Measurements from ENCODE around the gene EN2.

Gene EN2

GRCh38 chr7:155495440-155496248 is 37.7 kb downstream of the EN2 start:
- Histone ChIP-seq H3K36me3 (ENCODE audit: insufficient read depth, low read length) (no peaks in the 10 kb centered on the region), H3K27me3 (ENCODE audit: control insufficient read depth in 1 of 2, insufficient read depth in 2 of 2, low read length in 2 of 2) (peaks cover 0 to 21% of the 10 kb centered on the region in 2 donors), H3K4me1 (ENCODE audit: insufficient read depth, low read length) (peaks cover 6% of the 10 kb centered on the region), H3K27ac (ENCODE audit: low read depth, low read length) (no peak overlapping the region), H3K9me3 (ENCODE audit: low read length) (no peaks in the 10 kb centered on the region), H3K4me3 (ENCODE audit: low read depth in 1 of 2, low read length in 2 of 2) (no peak overlapping the region), H3K9ac (ENCODE audit: low read length) (no peak overlapping the region)

- H3K4me1 ChIP-seq (ENCODE audit: insufficient read depth, low read length) = peaks cover under 1% of the 10 kb centered on the region
- H3K27me3 ChIP-seq (ENCODE audit: control insufficient read depth in 1 of 2, insufficient read depth in 2 of 2, low read length in 2 of 2) = peaks cover 5 to 25% of the 10 kb centered on the region in 2 donors
- no peak overlapping the region for H3K4me3 ChIP-seq (ENCODE audit: low read depth in 1 of 2, low read length in 2 of 2)
Observed at GRCh38 chr7:155496267-155497005, 38.5 kb downstream of the EN2 start.

GRCh38 chr7:155497149-155497901 is 39.4 kb downstream of the EN2 start:
- H3K27me3 ChIP-seq (ENCODE audit: control insufficient read depth in 1 of 2, insufficient read depth in 2 of 2, low read length in 2 of 2) = peaks cover 8 to 19% of the 10 kb centered on the region in 2 donors

More at GRCh38 chr7:155496267-155497005, 38.5 kb downstream of the EN2 start:
- no peak overlapping the region for H3K27ac ChIP-seq (ENCODE audit: low read depth, low read length)
- H3K9ac ChIP-seq (ENCODE audit: low read length) = no peak overlapping the region
- H3K9me3 ChIP-seq (ENCODE audit: low read length) = no peaks in the 10 kb centered on the region
- no peaks in the 10 kb centered on the region for H3K36me3 ChIP-seq (ENCODE audit: insufficient read depth, low read length)

GRCh38 chr7:155505422-155505793 is 47.5 kb downstream of the EN2 start:
- no peaks in the 10 kb centered on the region for H3K9me3 ChIP-seq (ENCODE audit: low read length)
- H3K27ac ChIP-seq (ENCODE audit: low read depth, low read length) = no peak overlapping the region
- peaks cover 64 to 69% of the 10 kb centered on the region in 2 donors for H3K27me3 ChIP-seq (ENCODE audit: control insufficient read depth in 1 of 2, insufficient read depth in 2 of 2, low read length in 2 of 2)

More at GRCh38 chr7:155497149-155497901, 39.4 kb downstream of the EN2 start:
- Histone ChIP-seq H3K27ac (ENCODE audit: low read depth, low read length) (no peak overlapping the region), H3K9ac (ENCODE audit: low read length) (no peak overlapping the region), H3K4me3 (ENCODE audit: low read depth in 1 of 2, low read length in 2 of 2) (no peak overlapping the region), H3K9me3 (ENCODE audit: low read length) (no peaks in the 10 kb centered on the region), H3K4me1 (ENCODE audit: insufficient read depth, low read length) (no peaks in the 10 kb centered on the region), H3K36me3 (ENCODE audit: insufficient read depth, low read length) (no peaks in the 10 kb centered on the region)

GRCh38 chr7:155506854-155507337 is 49.0 kb downstream of the EN2 start:
- H3K9me3 ChIP-seq (ENCODE audit: low read length) = peaks cover 4% of the 10 kb centered on the region
- no peaks in the 10 kb centered on the region for H3K36me3 ChIP-seq (ENCODE audit: insufficient read depth, low read length)
- H3K27ac ChIP-seq (ENCODE audit: low read depth, low read length) = no peak overlapping the region
- no peak overlapping the region for H3K4me3 ChIP-seq (ENCODE audit: low read depth in 1 of 2, low read length in 2 of 2)
- H3K27me3 ChIP-seq (ENCODE audit: control insufficient read depth in 1 of 2, insufficient read depth in 2 of 2, low read length in 2 of 2) = peaks cover 71 to 73% of the 10 kb centered on the region in 2 donors
- H3K4me1 ChIP-seq (ENCODE audit: insufficient read depth, low read length) = no peaks in the 10 kb centered on the region
- no peak overlapping the region for H3K9ac ChIP-seq (ENCODE audit: low read length)

More at GRCh38 chr7:155505422-155505793, 47.5 kb downstream of the EN2 start:
- H3K36me3 ChIP-seq (ENCODE audit: insufficient read depth, low read length) = no peaks in the 10 kb centered on the region
- H3K4me3 ChIP-seq (ENCODE audit: low read depth in 1 of 2, low read length in 2 of 2) = no peak overlapping the region
- no peaks in the 10 kb centered on the region for H3K4me1 ChIP-seq (ENCODE audit: insufficient read depth, low read length)
- H3K9ac ChIP-seq (ENCODE audit: low read length) = no peak overlapping the region

GRCh38 chr7:155507576-155507975 is 49.6 kb downstream of the EN2 start:
- no peak overlapping the region for H3K4me3 ChIP-seq (ENCODE audit: low read depth in 1 of 2, low read length in 2 of 2)
- H3K9me3 ChIP-seq (ENCODE audit: low read length) = peaks cover 4% of the 10 kb centered on the region
- no peaks in the 10 kb centered on the region for H3K4me1 ChIP-seq (ENCODE audit: insufficient read depth, low read length)
- no peak overlapping the region for H3K9ac ChIP-seq (ENCODE audit: low read length)
- no peaks in the 10 kb centered on the region for H3K36me3 ChIP-seq (ENCODE audit: insufficient read depth, low read length)
- H3K27me3 ChIP-seq (ENCODE audit: control insufficient read depth in 1 of 2, insufficient read depth in 2 of 2, low read length in 2 of 2) = peaks cover 77 to 78% of the 10 kb centered on the region in 2 donors
- H3K27ac ChIP-seq (ENCODE audit: low read depth, low read length) = no peak overlapping the region

GRCh38 chr7:155508376-155509358 is 50.7 kb downstream of the EN2 start:
- H3K4me3 ChIP-seq (ENCODE audit: low read depth in 1 of 2, low read length in 2 of 2) = no peak overlapping the region
- no peak overlapping the region for H3K27ac ChIP-seq (ENCODE audit: low read depth, low read length)
- no peaks in the 10 kb centered on the region for H3K4me1 ChIP-seq (ENCODE audit: insufficient read depth, low read length)
- peaks cover 4% of the 10 kb centered on the region for H3K9me3 ChIP-seq (ENCODE audit: low read length)
- H3K27me3 ChIP-seq (ENCODE audit: control insufficient read depth in 1 of 2, insufficient read depth in 2 of 2, low read length in 2 of 2) = peaks cover 70 to 78% of the 10 kb centered on the region in 2 donors
- no peak overlapping the region for H3K9ac ChIP-seq (ENCODE audit: low read length)
- no peaks in the 10 kb centered on the region for H3K36me3 ChIP-seq (ENCODE audit: insufficient read depth, low read length)

GRCh38 chr7:155509359-155509724 is 51.4 kb downstream of the EN2 start:
- Histone ChIP-seq H3K9ac (ENCODE audit: low read length) (no peak overlapping the region), H3K9me3 (ENCODE audit: low read length) (peaks cover 4% of the 10 kb centered on the region), H3K36me3 (ENCODE audit: insufficient read depth, low read length) (no peaks in the 10 kb centered on the region), H3K27me3 (ENCODE audit: control insufficient read depth in 1 of 2, insufficient read depth in 2 of 2, low read length in 2 of 2) (peaks cover 70 to 78% of the 10 kb centered on the region in 2 donors), H3K4me1 (ENCODE audit: insufficient read depth, low read length) (no peaks in the 10 kb centered on the region), H3K27ac (ENCODE audit: low read depth, low read length) (no peak overlapping the region), H3K4me3 (ENCODE audit: low read depth in 1 of 2, low read length in 2 of 2) (no peak overlapping the region)

- H3K27me3 ChIP-seq (ENCODE audit: control insufficient read depth in 1 of 2, insufficient read depth in 2 of 2, low read length in 2 of 2) = peaks cover 70 to 73% of the 10 kb centered on the region in 2 donors
- no peaks in the 10 kb centered on the region for H3K4me1 ChIP-seq (ENCODE audit: insufficient read depth, low read length)
- no peak overlapping the region for H3K9ac ChIP-seq (ENCODE audit: low read length)
- no peaks in the 10 kb centered on the region for H3K36me3 ChIP-seq (ENCODE audit: insufficient read depth, low read length)
- no peak overlapping the region for H3K4me3 ChIP-seq (ENCODE audit: low read depth in 1 of 2, low read length in 2 of 2)
- peaks cover 4% of the 10 kb centered on the region for H3K9me3 ChIP-seq (ENCODE audit: low read length)
- no peak overlapping the region for H3K27ac ChIP-seq (ENCODE audit: low read depth, low read length)
Observed at GRCh38 chr7:155509725-155510551, 52.0 kb downstream of the EN2 start.

All from muscle layer of colon (tissue), 2 donors.